Left renal pelvis (tissue), 4 donors: ENCODE measurements around the gene SDHC. TPM values are rescaled to one million over a fixed set of nuclear protein-coding genes. Genes with fewer than 3 reads are reported as not detected.
A peak's percentile ranks its signal among the peaks of the same experiment; 100 is the strongest.
"Not testable (repeated sequence)": the region's sequence is repeated elsewhere in the genome, so short reads cannot be mapped to it uniquely, and the experiment has no call there.

Experiments used
- DNase-seq, 4 donors: peaks; one replicate each; pipeline ENCODE4 v3.0.0-alpha.2; 2013; ENCODE audit warnings: low read depth in 4 of 4, low spot score in 3 of 4
- polyA plus RNA-seq, 4 donors: library from polyadenylated mRNA; unstranded; fragments of 120-200 nt; gene quantifications; one replicate each; pipeline ENCODE4 v1.2.1, GENCODE V29; 2013; ENCODE audit not compliant: insufficient read length in 4 of 4

SDHC gene
- polyA plus RNA-seq, 4 donors = 167 to 271 (median 244) TPM

DNA sequence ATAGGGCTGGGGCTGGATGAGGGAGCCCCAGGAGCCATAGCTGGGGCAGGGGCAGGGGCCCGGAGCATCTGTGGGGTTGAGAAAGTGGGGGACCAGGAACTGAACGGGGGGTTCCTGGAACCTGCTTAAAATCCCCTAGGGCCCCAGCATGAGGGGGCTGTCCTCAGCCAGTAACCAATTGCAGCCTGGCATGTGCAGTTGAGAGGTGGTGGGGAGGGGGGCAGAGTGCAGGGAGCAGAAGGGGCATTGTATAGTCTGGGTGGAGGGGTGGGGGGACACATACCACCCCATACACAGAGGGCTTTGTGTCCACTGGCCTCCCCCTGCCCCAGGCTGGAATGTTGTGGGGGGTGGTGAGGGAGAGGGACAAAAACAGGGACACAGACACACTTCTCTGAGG lies 4.3 kb upstream of the SDHC start, which contains the start of gene MPZ:
Gene MPZ, minus strand, starts transcription at position 101 of the 400 bp plus-strand sequence. Its CDS starts 63 bp downstream, at position 38.
- no peak for DNase-seq

DNA sequence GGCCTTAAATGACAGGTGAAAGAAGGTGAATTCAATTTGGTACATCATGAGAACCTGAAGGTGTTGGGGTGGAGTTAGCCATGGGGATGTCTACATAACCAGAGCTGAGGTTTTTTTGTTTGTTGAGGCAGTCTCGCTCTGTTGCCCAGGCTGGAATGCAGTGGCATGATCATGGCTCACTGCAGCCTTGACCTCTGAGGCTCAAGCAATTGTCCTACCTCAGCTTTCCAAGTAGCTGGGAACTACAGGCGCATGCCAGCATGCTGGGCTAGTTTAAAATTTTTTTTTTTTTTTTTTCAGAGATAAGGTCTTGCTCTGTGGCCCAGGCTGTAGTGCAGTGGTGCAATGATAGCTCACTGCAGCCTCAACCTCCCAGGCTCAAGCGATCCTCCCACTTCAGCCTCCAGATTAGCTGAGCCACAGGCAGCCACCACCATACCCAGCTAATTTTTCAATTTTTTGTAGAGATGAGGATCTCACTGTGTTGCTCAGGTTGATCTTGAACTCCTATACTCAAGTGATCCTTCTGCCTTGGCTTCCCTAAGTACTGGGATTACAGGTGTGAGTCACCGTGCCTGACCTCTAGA lies 2.5 kb upstream of the SDHC start:
- no peak for DNase-seq

DNA sequence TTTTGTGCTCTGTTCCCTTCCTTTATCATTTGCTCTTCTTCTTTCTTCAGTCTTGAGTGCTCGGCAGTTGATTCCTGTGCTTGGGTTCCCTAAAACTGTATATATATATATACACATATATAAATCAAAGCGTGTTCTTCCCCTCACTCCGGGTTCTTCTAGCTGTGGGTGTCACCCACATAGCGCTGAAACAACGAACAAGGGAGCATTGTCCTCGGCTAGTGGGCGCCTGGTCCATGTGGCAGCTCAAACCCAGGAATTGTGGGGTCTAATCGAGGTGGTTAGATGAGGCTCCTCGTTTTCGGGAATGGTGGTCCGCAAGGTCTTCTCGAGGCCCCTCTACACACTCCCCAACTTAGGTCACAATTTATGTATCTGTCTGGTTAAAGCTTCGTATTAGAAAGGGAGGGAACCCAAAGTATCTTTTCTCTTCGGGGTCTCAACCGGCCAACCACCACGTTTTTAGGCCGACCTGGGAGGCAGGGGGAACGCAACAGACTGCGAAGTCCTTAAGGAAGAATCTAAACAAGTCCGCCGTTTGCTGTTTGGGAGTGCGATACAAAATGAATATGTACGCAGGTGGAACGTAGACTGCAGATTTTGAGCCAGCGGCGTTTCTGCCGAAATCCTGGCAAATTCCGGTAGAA lies 504 bp upstream of the SDHC start:
- no peak for DNase-seq

DNA sequence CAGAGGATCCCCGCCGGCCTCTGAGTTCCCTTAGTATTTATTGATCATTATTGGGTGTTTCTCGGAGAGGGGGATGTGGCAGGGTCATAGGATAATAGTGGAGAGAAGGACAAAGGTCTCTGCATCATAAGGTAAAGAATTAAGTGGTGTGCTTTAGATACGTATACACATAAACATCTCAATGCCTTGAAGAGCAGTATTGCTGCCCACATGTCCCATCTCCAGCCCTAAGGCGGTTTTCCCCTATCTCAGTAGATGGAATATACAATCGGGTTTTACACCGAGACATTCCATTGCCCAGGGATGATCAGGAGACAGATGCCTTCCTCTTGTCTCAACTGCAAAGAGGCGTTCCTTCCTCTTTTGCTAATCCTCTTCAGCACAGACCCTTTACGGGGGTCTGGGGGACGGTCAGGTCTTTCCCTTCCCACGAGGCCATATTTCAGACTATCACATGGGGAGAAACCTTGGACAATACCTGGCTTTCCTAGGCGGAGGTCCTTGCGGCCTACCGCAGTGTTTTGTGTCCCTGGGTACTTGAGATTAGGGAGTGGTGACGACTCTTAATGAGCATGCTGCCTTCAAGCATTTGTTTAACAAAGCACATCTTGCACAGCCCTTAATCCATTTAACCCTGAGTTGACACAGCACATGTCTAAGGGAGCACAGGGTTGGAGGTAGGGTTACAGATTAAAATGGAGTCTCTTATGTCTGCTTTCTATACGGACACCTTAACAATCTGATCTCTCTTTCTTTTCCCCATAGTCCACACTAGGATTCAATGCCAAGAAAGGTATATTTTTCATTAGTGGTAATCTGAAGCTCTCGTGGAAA lies 1.9 kb downstream of the SDHC start:
- DNase-seq = not testable (repeated sequence)

DNA sequence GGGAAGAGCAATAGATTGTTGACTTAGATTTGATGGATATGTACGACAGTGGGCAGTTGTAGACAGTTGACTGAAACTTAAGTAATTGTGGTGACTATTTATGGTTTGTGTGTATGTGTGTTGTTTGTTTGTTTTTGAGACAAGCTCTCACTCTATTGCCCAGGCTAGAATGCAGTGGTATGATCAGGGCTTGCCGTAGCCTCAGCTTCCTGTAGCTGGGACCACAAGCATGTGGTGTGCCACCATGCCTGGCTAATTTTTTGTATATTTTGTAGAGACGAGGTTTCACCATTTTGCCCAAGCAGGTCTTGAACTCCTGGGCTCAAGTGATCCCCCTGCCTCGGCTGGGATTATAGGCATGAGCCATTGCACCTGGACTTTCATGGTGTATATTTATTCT lies 9.8 kb downstream of the SDHC start:
- DNase-seq = no peak

DNA sequence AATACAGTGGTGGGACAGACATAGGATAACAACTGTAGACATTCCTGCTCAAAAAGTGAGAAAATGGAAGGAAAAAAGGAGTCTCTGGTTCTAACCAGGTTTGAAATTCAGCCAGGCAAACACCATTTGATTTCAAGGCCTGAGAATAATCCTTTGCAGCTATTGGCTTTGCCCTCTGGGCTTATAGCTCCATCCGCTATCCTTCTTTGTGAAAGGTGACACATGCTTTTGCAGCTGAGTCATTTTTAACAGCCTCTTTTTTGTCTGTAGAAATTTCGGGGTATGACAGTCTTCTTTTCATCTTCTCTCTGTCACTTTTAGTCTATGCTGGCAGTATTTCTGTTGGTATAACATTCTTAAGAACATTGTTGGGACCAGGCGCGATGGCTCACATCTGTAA lies 16.2 kb downstream of the SDHC start:
- DNase-seq = no peak

DNA sequence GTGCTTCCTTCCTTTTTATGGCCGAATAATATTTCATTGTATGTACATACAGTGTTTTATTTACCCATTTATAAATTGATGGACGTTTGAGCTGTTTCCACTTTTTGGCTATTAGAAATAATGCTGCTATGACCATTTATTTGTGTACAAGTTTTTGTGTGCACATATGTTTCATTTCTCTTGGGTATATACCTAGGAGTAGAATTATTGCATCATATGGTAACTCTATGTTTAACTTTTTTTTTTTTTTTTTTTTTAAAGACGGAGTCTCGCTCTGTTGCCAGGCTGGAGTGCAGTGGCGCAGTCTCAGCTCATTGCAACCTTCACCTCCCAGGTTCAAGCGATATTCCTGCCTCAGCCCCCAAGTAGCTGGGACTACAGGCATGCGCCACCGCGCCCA lies 19.0 kb downstream of the SDHC start:
- no peak for DNase-seq

DNA sequence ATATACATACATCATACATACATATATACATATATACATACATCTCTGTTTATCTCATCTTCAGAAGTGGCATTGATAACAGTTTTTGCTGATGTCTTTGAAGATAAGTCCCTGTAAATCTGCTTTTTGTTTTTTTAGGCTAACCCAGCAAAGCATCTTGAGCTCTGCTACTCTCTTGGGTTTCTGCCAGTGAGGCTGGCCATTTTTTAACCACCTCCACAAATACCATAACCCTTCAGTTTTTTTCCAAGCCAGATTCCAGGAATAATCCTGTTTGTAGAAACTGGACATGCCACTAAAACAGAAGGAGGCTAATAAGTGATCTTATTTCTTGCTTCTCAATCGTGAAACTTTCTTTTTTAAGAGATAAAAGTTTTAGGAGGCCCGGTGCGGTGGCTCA lies 21.6 kb downstream of the SDHC start:
- DNase-seq = no peak

DNA sequence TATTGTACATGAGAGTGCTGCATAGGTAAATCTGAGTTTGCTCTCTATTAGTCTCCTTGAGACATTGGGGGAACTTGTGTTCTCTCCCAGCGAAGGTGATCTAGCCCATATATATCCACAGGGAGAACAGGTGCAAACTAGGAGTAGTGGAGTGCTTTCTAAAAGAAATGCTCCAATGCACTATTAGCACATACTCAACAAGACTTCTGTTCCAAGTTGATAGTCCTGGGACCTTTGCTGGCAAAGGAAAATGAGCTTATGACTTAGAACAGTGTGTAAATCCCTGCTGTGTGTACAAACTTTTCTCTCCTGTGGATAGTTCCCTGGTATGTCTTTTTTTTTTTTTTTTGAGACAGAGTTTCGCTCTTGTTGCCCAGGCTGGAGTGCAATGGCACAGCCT lies 28.0 kb downstream of the SDHC start:
- DNase-seq = no peak

DNA sequence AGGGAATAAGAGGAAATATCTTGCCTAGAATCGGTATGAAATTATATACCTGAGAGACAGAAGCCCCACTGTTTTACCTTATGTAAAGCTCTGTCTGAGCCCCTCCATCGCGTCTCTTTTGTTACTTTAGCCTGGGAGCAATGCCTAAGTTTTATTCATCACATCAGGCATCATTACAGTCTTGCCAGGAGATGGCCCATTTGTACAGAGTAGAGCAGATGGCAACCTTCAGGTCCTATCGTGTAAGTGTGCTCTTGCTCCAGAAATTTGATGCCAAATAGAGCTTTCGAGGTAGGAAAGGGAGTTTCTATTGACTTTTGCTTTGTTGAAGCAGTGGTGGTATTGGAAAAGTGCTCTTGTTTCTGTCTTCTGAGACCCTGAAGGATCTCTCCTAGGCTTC lies 28.6 kb downstream of the SDHC start:
- DNase-seq = no peak

DNA sequence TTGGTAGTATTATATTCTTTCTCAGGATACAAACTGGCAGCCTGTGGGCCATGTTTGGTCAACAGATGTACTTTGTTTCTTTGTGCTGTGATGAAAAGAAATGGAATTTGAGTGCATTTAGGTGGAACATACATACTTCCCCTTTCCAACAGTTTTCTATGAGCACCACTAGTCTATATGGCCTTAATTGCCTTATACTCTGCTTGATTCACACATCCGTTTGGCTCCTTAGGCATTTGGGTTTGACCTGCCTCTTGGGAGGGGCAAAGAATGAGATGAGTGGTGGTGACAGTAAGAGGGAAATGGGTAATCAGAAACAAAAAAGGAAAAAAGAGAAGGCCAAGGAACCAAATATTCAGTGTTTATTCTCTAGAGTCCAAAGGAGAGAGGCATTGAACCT lies 36.5 kb downstream of the SDHC start:
- DNase-seq = no peak

DNA sequence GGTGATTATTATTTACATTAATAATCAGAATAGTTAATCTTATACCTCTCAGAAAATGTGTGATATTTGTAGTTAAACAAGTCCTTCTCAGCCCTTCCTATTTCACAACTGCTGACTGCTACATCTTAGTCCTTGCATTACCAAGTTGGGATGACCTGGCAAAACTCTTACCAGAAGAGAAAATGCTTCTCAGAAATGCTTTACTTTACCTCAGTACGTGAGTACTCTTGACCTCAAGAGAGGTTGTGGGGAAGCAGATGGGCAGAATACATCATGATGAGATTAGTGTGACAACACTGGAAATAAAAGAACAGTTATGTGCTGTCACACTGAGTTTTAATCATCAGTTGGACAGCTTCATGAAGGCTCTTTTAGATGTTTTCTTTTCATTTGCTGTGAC lies 37.3 kb downstream of the SDHC start:
- no peak for DNase-seq

DNA sequence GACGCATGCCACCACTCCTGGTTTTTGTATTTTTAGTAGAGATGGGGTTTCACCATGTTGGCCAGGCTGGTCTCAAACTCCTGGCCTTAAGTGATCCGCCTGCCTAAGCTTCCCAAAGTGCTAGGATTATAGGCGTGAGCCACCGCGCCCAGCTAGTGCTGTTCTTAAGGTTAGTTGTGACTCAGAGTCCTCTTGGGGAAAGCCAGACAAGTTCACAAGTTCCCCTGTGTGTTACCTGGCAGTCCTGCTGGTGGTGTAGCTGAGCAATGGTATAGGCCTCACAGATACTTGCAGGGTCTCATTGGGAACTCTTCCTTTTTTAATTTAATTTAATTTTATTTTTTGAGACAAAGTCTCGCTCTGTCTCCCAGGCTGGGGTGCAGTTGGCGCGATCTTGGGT lies 42.9 kb downstream of the SDHC start:
- no peak for DNase-seq

DNA sequence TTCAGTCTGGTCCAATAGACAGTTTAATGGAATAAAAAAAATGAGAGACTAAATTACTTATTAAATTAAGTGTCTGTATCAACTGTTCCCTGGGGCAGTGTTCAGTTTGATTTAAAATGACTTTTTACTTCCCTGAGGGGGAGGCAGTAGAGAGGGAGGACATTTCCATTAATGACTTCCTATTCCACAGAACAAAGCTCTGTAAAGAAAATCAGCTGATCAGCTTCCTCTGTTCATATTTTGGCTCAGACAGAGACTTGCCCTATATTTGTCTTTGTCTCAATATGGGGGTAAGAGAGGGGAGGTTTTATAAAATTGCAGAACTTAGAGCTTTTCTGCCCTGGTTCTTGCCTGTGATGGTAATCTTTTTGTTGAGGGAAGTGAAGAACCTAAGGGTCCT lies 45.1 kb downstream of the SDHC start:
- DNase-seq = peak in 1 of 4 donors; percentile 8

DNA sequence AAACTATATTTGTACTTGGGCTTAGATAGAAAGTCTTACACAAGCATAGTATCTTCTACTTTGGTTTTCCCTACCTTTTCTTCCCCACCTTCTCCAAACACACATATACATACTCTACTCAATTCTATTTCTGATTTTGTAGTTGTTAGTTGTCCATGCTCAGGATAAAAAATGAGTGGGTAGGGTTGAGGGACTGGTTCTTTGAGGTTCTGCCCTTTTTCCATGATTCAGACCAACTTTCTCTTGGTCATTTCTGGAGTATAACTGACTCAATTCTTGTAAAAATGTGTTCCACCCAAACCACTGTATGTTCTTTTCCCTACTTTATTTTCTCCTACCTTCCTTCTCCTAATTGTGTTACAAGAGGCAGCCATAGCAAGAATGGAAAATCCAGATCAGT lies 50.2 kb downstream of the SDHC start:
- DNase-seq = no peak

DNA sequence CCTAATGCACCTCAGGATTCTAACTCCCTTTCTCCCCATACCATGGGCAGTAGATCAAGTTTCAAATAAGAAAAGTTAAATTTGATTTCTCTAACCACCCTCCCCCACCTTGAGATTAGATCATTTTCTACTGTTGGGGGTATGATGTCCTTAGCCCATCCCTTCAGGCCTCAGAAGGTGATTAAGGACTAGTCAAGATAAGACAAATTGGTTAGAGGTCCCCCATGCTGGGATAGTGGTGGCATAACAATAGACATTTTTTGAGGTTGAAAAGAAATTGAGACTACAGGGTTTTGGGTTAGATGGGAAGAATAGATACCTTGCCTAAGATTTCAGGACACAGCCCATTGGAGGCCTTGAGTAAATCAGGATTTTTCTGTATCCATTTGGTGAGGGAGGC lies 51.0 kb downstream of the SDHC start:
- DNase-seq = no peak

DNA sequence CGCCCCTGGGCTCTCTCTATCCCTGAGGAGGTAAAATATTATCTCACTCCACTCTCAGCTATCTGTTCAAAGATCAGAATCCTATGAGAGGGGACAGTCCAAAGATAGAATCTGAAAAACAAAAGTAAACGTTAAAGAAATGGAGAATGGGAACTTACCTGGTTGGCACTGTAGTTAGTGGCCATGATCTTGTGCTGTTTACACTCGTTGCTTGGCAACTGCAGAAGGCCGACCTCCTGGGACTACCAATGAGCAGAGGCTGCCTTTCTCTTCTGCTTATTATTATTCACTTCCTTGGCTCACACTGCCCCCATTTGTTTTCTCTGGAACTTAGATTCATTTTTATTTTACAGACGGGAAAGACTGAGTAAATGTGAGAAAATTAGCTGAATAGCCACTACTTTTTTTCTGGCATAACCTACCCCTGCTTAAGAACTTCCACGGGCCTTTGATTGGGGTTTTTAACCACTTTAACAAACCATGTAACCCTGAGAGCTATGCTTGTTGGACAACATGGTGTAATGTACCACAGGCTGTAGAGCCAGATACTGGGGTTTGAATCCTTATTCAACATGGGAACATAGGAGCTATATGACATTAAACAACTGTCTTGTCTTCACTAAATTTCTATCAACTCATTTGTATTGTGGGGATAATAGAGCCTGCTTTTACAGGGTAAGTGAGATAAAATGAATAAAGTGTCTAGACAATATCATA lies 53.7 kb downstream of the SDHC start, which contains the start of gene CFAP126:
Gene CFAP126, minus strand, starts transcription at position 193 of the 717 bp plus-strand sequence. Its CDS starts 8 bp downstream, at position 185.
- peak in 3 of 4 donors; percentile 27 to 47 (median 41) for DNase-seq

DNA sequence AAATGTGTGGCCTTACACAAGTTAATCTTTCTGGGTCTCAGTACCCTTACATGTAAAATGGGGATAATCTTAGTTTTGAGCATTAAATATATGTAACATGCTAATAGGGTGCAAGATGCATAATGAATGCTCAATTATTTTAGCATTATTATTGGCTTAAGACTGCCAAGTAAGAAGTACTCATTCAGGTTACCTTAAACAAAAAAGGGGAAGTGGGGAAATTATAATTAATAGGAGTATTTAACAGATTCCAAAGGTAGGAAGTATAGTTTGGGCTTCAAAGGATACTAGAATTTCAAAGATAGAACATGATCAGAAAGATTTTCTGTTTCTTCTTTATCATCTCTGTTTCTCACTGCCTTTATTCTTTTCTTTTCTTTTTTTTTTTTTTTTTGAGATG lies 59.3 kb downstream of the SDHC start:
- DNase-seq = no peak

DNA sequence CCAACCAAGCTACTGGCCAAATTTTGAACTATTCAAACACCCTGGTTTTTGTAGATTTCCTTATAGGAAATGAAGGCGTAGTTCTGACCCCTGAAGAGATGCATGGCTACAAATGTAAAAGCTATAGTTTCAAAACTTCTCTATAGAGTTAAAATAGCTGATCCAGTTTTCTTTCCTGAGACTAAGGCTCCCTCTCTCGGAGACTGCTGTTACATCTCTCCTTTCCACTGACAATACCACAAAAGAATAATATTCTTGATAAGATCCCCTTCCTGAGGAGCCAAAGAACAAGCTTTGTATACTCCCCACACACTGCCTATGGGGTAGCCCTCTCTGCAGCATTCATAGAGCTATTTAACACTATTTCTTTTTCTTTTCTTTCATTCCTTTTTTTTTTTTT lies 60.2 kb downstream of the SDHC start:
- no peak for DNase-seq

DNA sequence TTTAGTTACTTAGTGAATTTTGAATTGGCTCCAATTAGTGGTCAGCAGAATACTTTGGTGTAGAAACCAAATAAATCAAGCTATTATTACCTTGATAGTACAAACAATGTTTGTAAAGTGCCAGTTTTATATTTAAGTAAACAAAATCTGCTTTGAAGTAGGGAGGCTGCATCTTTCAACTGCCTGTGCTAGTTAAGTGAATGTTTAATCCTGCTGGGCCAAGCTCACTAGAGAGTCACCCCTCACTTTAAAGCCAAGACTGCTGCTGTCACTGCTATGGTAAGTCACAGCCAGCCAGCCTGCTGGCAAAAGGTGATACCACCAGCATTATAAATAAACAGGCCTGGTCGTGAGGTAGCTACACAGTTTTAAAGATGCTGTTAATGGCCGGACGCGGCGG lies 63.8 kb downstream of the SDHC start:
- no peak for DNase-seq

DNA sequence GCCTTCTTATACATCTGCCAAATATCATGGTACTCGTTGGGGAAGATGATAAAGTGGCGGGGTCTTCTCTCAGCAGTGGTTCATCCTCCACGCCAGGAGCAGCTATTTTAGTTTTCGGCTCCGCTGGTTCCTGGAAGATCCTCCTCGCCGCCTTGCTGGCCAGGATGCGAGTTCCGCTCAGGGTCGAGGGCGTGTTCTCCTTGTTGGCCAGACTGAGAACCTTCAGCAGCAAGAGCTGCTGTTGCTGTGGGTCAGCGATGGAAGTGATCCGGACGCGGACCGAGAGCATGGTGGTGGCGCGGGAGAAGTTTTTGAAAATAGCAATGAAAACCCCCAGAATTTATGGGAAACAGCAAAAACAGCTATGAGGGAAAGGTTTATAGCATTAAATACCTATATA lies 64.9 kb downstream of the SDHC start:
- DNase-seq = no peak
